ENCODE results near the gene CLIP1.
"Not testable (repeated sequence)": the region's sequence is repeated elsewhere in the genome, so short reads cannot be mapped to it uniquely, and the experiment has no call there.

Gene CLIP1

GRCh38 chr12:122421821-122422729, at the start of gene CLIP1:
CLIP1 (minus strand) TSS chr12:122422669; CDS start chr12:122380452, 42,217 bp downstream.
- DNase-seq: peak; percentile 76

GRCh38 chr12:122471324-122472226, 49.1 kb upstream of the CLIP1 start:
- DNase-seq: peak; percentile 84

GRCh38 chr12:122470576-122470975, 48.1 kb upstream of the CLIP1 start:
- DNase-seq: not testable (repeated sequence)

GRCh38 chr12:122469856-122470255, 47.4 kb upstream of the CLIP1 start:
- DNase-seq: not testable (repeated sequence)

GRCh38 chr12:122467983-122468382, 45.5 kb upstream of the CLIP1 start:
- no peak for DNase-seq

- DNase-seq: not testable (repeated sequence)
Measured at GRCh38 chr12:122464317-122465042, 42.0 kb upstream of the CLIP1 start.

- no peak for DNase-seq
Measured at GRCh38 chr12:122460641-122461040, 38.2 kb upstream of the CLIP1 start.

- DNase-seq: no peak
Measured at GRCh38 chr12:122460061-122460460, 37.6 kb upstream of the CLIP1 start.

- DNase-seq: no peak
Measured at GRCh38 chr12:122459211-122459610, 36.7 kb upstream of the CLIP1 start.

GRCh38 chr12:122458105-122459035, 35.9 kb upstream of the CLIP1 start:
- DNase-seq: no peak

GRCh38 chr12:122457627-122458026, 35.2 kb upstream of the CLIP1 start:
- DNase-seq: no peak

- DNase-seq: no peak
Measured at GRCh38 chr12:122454739-122455138, 32.3 kb upstream of the CLIP1 start.

- DNase-seq: no peak
Measured at GRCh38 chr12:122454250-122454721, 31.8 kb upstream of the CLIP1 start.

- DNase-seq: no peak
Measured at GRCh38 chr12:122452701-122453285, 30.3 kb upstream of the CLIP1 start.

- peak; percentile 54 for DNase-seq
Measured at GRCh38 chr12:122449317-122449716, 26.8 kb upstream of the CLIP1 start.

- not testable (repeated sequence) for DNase-seq
Measured at GRCh38 chr12:122447825-122448224, 25.4 kb upstream of the CLIP1 start.

- not testable (repeated sequence) for DNase-seq
Measured at GRCh38 chr12:122446390-122446789, 23.9 kb upstream of the CLIP1 start.

- DNase-seq: not testable (repeated sequence)
Measured at GRCh38 chr12:122444071-122444470, 21.6 kb upstream of the CLIP1 start.

GRCh38 chr12:122438822-122439221, 16.4 kb upstream of the CLIP1 start:
- DNase-seq: not testable (repeated sequence)

- no peak for DNase-seq
Measured at GRCh38 chr12:122437656-122438121, 15.2 kb upstream of the CLIP1 start.

GRCh38 chr12:122435186-122435585, 12.7 kb upstream of the CLIP1 start:
- DNase-seq: no peak
